SU-DHL-6 (cell line): ENCODE data around the gene TSHZ2.
"Not testable (repeated sequence)": the region's sequence is repeated elsewhere in the genome, so short reads cannot be mapped to it uniquely, and the experiment has no call there.

Source experiments
- H2AFZ ChIP-seq: fragments of 200-600 bp; sonication (generic); 2 replicates; pipeline ENCODE4 v1.6.1; 2014; ENCODE audit warnings: low read depth, mild to moderate bottlenecking, moderate library complexity, mixed read lengths, antibody characterized with exemption, low read length; ENCODE audit not compliant: severe bottlenecking
- H3F3A ChIP-seq: fragments of 200-600 bp; shearing (Covaris generic); 2 replicates; pipeline ENCODE4 v1.6.0; 2016; ENCODE audit warnings: antibody characterized with exemption, mild to moderate bottlenecking; ENCODE audit not compliant: insufficient read depth
- H3K27ac ChIP-seq: fragments of 200-600 bp; sonication (generic); 2 replicates; pipeline ENCODE4 v1.5.1; 2016; ENCODE audit warnings: low read depth, mild to moderate bottlenecking, low read length, moderate library complexity, mixed read lengths
- H3K27me3 ChIP-seq: fragments of 200-600 bp; sonication (generic), shearing (Covaris generic); 2 replicates; pipeline ENCODE4 v1.6.0; 2014; ENCODE audit warnings: mild to moderate bottlenecking, low read length
- H3K36me3 ChIP-seq: fragments of 200-600 bp; sonication (generic); 2 replicates; pipeline ENCODE4 v1.6.1; 2014; ENCODE audit warnings: mild to moderate bottlenecking, low read length, mixed read lengths
- H3K4me2 ChIP-seq: fragments of 300-600, 200-600 bp; shearing (Covaris generic), sonication (generic); 2 replicates; pipeline ENCODE4 v1.6.0; 2014; ENCODE audit warnings: low read length, low read depth, mild to moderate bottlenecking; ENCODE audit not compliant: poor library complexity, severe bottlenecking
- H3K4me3 ChIP-seq: fragments of 200-600 bp; sonication (generic); 2 replicates; pipeline ENCODE4 v1.5.1; 2014; ENCODE audit warnings: antibody characterized with exemption, low read length, mild to moderate bottlenecking, mixed read lengths; ENCODE audit not compliant: insufficient read depth, poor library complexity, severe bottlenecking
- H3K79me2 ChIP-seq: fragments of 200-600 bp; sonication (generic); 2 replicates; pipeline ENCODE4 v1.6.1; 2014; ENCODE audit warnings: mild to moderate bottlenecking, low read length, moderate library complexity; ENCODE audit not compliant: insufficient read depth
- H3K9ac ChIP-seq: fragments of 200-600 bp; sonication (generic); 2 replicates; pipeline ENCODE4 v1.7.0; 2014; ENCODE audit warnings: mild to moderate bottlenecking, low read length
- H3K9me2 ChIP-seq: fragments of 200-600 bp; sonication (generic); replicated peaks from 2 replicates; pipeline ENCODE4 v1.6.1; 2014; ENCODE audit warnings: low read length; ENCODE audit not compliant: insufficient read depth
- H3K9me3 ChIP-seq: fragments of 200-600 bp; sonication (generic); 2 replicates; pipeline ENCODE4 v1.6.1; 2014; ENCODE audit warnings: low read length, mixed read lengths; ENCODE audit not compliant: insufficient read depth
- H4K20me1 ChIP-seq: fragments of 200-600 bp; sonication (generic); 2 replicates; pipeline ENCODE4 v1.6.1; 2014; ENCODE audit warnings: low read depth, mild to moderate bottlenecking, antibody characterized with exemption, low read length, moderate library complexity, mixed read lengths
- EZH2phosphoT487 ChIP-seq: fragments of 200-600 bp; sonication (generic), shearing (Covaris generic); conservative IDR thresholded peaks from 2 replicates; pipeline ENCODE4 v1.6.1; 2018; ENCODE audit warnings: mild to moderate bottlenecking, antibody characterized with exemption, low read length, moderate library complexity, mixed read lengths
- TF ChIP-seq, protein P1 (sequence below): fragments of 200-600 bp; sonication (generic); IDR thresholded peaks from one replicate; pipeline ENCODE4 v1.5.1; 2017; ENCODE audit warnings: antibody characterized with exemption, mild to moderate bottlenecking, low read length, moderate library complexity; ENCODE audit not compliant: insufficient read depth, poor library complexity, severe bottlenecking

The TSHZ2 gene

GRCh38 chr20:53503517-53503919 lies 531.4 kb downstream of the TSHZ2 start:
- Histone ChIP-seq H3K79me2 (no peaks in the 10 kb centered on the region), H3K27ac (no peak overlapping the region), H3K9me2 (no peaks in the 10 kb centered on the region), H2AFZ (no peak overlapping the region), H3K36me3 (no peaks in the 10 kb centered on the region), H3K9ac (no peak overlapping the region), H3K27me3 (no peaks in the 10 kb centered on the region), H3K4me3 (no peak overlapping the region), H3K9me3 (no peaks in the 10 kb centered on the region), H4K20me1 (no peaks in the 10 kb centered on the region), H3F3A (no peaks in the 10 kb centered on the region), H3K4me2 (no peak overlapping the region)
- TF ChIP-seq, protein P1, sequence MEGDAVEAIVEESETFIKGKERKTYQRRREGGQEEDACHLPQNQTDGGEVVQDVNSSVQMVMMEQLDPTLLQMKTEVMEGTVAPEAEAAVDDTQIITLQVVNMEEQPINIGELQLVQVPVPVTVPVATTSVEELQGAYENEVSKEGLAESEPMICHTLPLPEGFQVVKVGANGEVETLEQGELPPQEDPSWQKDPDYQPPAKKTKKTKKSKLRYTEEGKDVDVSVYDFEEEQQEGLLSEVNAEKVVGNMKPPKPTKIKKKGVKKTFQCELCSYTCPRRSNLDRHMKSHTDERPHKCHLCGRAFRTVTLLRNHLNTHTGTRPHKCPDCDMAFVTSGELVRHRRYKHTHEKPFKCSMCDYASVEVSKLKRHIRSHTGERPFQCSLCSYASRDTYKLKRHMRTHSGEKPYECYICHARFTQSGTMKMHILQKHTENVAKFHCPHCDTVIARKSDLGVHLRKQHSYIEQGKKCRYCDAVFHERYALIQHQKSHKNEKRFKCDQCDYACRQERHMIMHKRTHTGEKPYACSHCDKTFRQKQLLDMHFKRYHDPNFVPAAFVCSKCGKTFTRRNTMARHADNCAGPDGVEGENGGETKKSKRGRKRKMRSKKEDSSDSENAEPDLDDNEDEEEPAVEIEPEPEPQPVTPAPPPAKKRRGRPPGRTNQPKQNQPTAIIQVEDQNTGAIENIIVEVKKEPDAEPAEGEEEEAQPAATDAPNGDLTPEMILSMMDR = no peak
- no peak for TF ChIP-seq EZH2phosphoT487

- H3K79me2 ChIP-seq, H3K27ac ChIP-seq, H3K9ac ChIP-seq, H2AFZ ChIP-seq, H3K27me3 ChIP-seq, H3K4me3 ChIP-seq, H3K9me2 ChIP-seq, H3K9me3 ChIP-seq, H4K20me1 ChIP-seq, H3K4me2 ChIP-seq, H3F3A ChIP-seq, H3K36me3 ChIP-seq: not testable (repeated sequence)
Measured at GRCh38 chr20:53504106-53504505, 531.9 kb downstream of the TSHZ2 start.

GRCh38 chr20:53510262-53510661 lies 538.1 kb downstream of the TSHZ2 start:
- no peaks in the 10 kb centered on the region for H4K20me1 ChIP-seq
- H3K27ac ChIP-seq = no peak overlapping the region
- H3K27me3 ChIP-seq = no peaks in the 10 kb centered on the region
- H3K36me3 ChIP-seq = no peaks in the 10 kb centered on the region
- no peaks in the 10 kb centered on the region for H3K9me2 ChIP-seq
- no peak overlapping the region for H3K9ac ChIP-seq
- no peaks in the 10 kb centered on the region for H3F3A ChIP-seq
- no peak overlapping the region for H2AFZ ChIP-seq
- no peaks in the 10 kb centered on the region for H3K9me3 ChIP-seq
- no peaks in the 10 kb centered on the region for H3K79me2 ChIP-seq
- TF ChIP-seq, protein P1 = no peak
- TF ChIP-seq EZH2phosphoT487 = no peak
- H3K4me2 ChIP-seq = no peak overlapping the region
- H3K4me3 ChIP-seq = no peak overlapping the region

GRCh38 chr20:53510704-53511103 lies 538.5 kb downstream of the TSHZ2 start:
- Histone ChIP-seq H3K79me2 (no peaks in the 10 kb centered on the region), H3K27me3 (no peaks in the 10 kb centered on the region), H4K20me1 (no peaks in the 10 kb centered on the region), H3F3A (no peaks in the 10 kb centered on the region), H3K4me2 (no peak overlapping the region), H3K9ac (no peak overlapping the region), H3K9me2 (no peaks in the 10 kb centered on the region), H3K27ac (no peak overlapping the region), H2AFZ (no peak overlapping the region), H3K36me3 (no peaks in the 10 kb centered on the region), H3K4me3 (no peak overlapping the region), H3K9me3 (no peaks in the 10 kb centered on the region)
- TF ChIP-seq, protein P1 = no peak
- TF ChIP-seq EZH2phosphoT487 = no peak
